Measurements from ENCODE around the gene C19orf85.

Gene C19orf85

DNA sequence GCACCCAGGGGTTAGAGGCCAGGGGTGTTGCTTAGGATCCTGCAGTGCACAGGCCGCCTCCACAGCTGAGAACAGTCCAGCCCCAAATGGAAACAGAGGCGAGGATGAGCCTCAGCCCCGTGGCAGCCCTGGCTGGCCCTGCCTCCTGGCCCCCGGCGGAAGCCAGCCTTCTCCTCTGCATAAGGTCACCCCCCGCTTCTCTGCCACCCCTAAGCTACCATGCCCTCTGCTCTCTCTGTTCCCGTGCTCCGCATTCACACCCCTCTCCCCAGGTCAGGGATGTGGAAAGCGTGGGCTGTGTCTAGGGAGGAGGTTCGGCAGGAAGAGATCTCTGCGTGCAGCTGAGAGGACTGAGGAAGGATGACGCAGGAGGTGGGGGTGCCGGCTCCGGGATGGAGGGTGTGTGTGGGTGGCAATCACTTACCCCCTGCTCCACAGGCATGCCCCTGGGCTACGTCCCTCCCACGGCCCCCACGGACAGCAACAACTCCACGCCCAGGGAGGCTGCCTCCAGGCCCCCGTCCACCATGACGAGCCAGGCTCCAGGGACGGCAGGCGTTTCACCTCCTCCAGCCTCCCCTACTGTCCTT is 29.7 kb upstream of the C19orf85 start:
- POLR2A ChIA-PET, result interaction anchor here (1.2 kb wide), 1 partner anchor 138 kb away, joined by 4 read pairs; no protein-coding TSS in a partner anchor
- no peaks in the 10 kb centered on the region for H3K9me3 ChIP-seq (ENCODE audit: control insufficient read depth, insufficient read depth, low read depth, low read length)
- no peak overlapping the region for H3K4me3 ChIP-seq (ENCODE audit: low read depth, low read length)
- no peak overlapping the region for H3K27ac ChIP-seq (ENCODE audit: extremely low read depth, low read depth, low read length)
- TF ChIP-seq ZFHX2 (tag by site-specific recombination; conservative IDR thresholded peaks at IDR 0.05), result peak; percentile 95
- TF ChIP-seq ZBTB17 (tag by site-specific recombination; IDR thresholded peaks at IDR 0.05), result peak; percentile 44
- TF ChIP-seq ZNF248 (tag by site-specific recombination; IDR thresholded peaks at IDR 0.05), result no peak
- TF ChIP-seq RBAK (tag by site-specific recombination; IDR thresholded peaks at IDR 0.05), result no peak
- TF ChIP-seq GLIS2 (tag by site-specific recombination; IDR thresholded peaks at IDR 0.05), result peak; percentile 24; the same call in 1 of the 2 replicates
- TF ChIP-seq, protein P1, sequence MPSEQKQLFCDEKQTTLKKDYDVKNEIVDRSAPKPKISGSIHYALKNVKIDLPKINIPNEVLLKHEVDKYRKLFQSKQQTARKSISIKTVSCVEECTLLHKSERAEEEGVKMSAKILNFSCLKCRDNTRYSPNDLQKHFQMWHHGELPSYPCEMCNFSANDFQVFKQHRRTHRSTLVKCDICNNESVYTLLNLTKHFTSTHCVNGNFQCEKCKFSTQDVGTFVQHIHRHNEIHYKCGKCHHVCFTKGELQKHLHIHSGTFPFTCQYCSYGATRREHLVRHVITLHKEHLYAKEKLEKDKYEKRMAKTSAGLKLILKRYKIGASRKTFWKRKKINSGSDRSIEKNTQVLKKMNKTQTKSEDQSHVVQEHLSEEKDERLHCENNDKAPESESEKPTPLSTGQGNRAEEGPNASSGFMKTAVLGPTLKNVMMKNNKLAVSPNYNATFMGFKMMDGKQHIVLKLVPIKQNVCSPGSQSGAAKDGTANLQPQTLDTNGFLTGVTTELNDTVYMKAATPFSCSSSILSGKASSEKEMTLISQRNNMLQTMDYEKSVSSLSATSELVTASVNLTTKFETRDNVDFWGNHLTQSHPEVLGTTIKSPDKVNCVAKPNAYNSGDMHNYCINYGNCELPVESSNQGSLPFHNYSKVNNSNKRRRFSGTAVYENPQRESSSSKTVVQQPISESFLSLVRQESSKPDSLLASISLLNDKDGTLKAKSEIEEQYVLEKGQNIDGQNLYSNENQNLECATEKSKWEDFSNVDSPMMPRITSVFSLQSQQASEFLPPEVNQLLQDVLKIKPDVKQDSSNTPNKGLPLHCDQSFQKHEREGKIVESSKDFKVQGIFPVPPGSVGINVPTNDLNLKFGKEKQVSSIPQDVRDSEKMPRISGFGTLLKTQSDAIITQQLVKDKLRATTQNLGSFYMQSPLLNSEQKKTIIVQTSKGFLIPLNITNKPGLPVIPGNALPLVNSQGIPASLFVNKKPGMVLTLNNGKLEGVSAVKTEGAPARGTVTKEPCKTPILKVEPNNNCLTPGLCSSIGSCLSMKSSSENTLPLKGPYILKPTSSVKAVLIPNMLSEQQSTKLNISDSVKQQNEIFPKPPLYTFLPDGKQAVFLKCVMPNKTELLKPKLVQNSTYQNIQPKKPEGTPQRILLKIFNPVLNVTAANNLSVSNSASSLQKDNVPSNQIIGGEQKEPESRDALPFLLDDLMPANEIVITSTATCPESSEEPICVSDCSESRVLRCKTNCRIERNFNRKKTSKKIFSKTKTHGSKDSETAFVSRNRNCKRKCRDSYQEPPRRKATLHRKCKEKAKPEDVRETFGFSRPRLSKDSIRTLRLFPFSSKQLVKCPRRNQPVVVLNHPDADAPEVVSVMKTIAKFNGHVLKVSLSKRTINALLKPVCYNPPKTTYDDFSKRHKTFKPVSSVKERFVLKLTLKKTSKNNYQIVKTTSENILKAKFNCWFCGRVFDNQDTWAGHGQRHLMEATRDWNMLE (tag by site-specific recombination; conservative IDR thresholded peaks at IDR 0.05; ENCODE audit: low read depth), result no peak
- peak; percentile 91 for TF ChIP-seq EGR2 (tag by site-specific recombination; IDR thresholded peaks at IDR 0.05; ENCODE audit: low read depth)
- no peak for TF ChIP-seq ZNF548 (tag by site-specific recombination; IDR thresholded peaks at IDR 0.05)
- no peak for TF ChIP-seq REPIN1 (tag by site-specific recombination; IDR thresholded peaks at IDR 0.05; ENCODE audit: low read depth)
- TF ChIP-seq AEBP2 (tag by site-specific recombination; IDR thresholded peaks at IDR 0.05; ENCODE audit: borderline replicate concordance), result no peak
- CTCF ChIA-PET, result interaction anchor here (2.4 kb wide), 1 partner anchor 10 kb away, joined by 18 read pairs; no protein-coding TSS in a partner anchor
- no peaks in the 10 kb centered on the region for H3K36me3 ChIP-seq (ENCODE audit: control insufficient read depth in 2 of 2, insufficient read depth in 1 of 2, low read length in 2 of 2)
- H3K4me1 ChIP-seq (ENCODE audit: control insufficient read depth, insufficient read depth, low read length), result no peaks in the 10 kb centered on the region

DNA sequence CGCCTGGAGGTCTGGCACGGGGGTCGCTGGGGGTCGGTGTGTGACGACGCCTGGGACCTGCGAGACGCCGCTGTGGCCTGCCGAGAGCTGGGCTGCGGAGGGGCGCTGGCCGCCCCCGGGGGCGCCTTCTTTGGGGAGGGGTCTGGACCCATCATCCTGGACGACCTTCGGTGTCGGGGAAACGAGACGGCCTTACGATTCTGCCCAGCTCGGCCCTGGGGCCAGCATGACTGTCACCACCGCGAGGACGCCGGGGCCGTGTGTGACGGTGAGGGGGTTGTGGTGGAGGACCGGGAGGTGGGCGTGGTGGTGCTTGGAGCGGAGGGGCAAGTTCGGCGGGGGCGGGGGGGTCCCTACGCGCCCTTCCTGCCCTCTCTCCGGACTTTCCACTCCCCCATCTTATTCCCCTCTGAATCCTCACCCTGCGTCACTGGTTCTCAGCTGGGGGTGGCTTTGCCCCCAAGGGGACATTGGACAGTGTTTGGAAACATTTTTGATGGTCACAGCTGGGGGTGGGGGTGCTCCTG is 29.2 kb upstream of the C19orf85 start:
- Histone ChIP-seq H3K4me1 (ENCODE audit: control insufficient read depth, insufficient read depth, low read length) (no peaks in the 10 kb centered on the region), H3K9me3 (ENCODE audit: control insufficient read depth, insufficient read depth, low read depth, low read length) (no peaks in the 10 kb centered on the region), H3K36me3 (ENCODE audit: control insufficient read depth in 2 of 2, insufficient read depth in 1 of 2, low read length in 2 of 2) (no peaks in the 10 kb centered on the region), H3K4me3 (ENCODE audit: low read depth, low read length) (no peak overlapping the region), H3K27ac (ENCODE audit: extremely low read depth, low read depth, low read length) (no peak overlapping the region)
- POLR2A ChIA-PET, result no interaction called here
- peak; percentile 12; the same call in 1 of the 2 replicates for TF ChIP-seq GLIS1 (tag by site-specific recombination; IDR thresholded peaks at IDR 0.05)
- TF ChIP-seq, protein P2, sequence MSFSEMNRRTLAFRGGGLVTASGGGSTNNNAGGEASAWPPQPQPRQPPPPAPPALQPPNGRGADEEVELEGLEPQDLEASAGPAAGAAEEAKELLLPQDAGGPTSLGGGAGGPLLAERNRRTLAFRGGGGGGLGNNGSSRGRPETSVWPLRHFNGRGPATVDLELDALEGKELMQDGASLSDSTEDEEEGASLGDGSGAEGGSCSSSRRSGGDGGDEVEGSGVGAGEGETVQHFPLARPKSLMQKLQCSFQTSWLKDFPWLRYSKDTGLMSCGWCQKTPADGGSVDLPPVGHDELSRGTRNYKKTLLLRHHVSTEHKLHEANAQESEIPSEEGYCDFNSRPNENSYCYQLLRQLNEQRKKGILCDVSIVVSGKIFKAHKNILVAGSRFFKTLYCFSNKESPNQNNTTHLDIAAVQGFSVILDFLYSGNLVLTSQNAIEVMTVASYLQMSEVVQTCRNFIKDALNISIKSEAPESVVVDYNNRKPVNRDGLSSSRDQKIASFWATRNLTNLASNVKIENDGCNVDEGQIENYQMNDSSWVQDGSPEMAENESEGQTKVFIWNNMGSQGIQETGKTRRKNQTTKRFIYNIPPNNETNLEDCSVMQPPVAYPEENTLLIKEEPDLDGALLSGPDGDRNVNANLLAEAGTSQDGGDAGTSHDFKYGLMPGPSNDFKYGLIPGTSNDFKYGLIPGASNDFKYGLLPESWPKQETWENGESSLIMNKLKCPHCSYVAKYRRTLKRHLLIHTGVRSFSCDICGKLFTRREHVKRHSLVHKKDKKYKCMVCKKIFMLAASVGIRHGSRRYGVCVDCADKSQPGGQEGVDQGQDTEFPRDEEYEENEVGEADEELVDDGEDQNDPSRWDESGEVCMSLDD (tag by site-specific recombination; IDR thresholded peaks at IDR 0.05), result no peak
- TF ChIP-seq ZIC2 (tag by site-specific recombination; IDR thresholded peaks at IDR 0.05), result peak; percentile 50
- CTCF ChIA-PET, result interaction anchor here (2.4 kb wide), 1 partner anchor 11 kb away, joined by 18 read pairs; no protein-coding TSS in a partner anchor
